H9 (cell line): ENCODE results near the gene AIFM3. TPM values are rescaled to one million over a fixed set of nuclear protein-coding genes. Genes with fewer than 3 reads are reported as not detected.

Experiments used
- DNase-seq: peaks from one replicate; pipeline ENCODE4 v3.0.0-alpha.2; 2017
- H2AFZ ChIP-seq: one replicate; pipeline ENCODE4 v1.6.1; 2013; ENCODE audit warnings: mild to moderate bottlenecking, low read length, control low read depth, moderate library complexity
- H2AK5ac ChIP-seq: 2 replicates; pipeline ENCODE4 v1.6.1; 2013; ENCODE audit warnings: low read length, control low read depth, mixed read lengths; ENCODE audit not compliant: insufficient read length
- H2BK120ac ChIP-seq: one replicate; pipeline ENCODE4 v1.6.1; 2013; ENCODE audit warnings: low read depth, mild to moderate bottlenecking, low read length, control low read depth, inconsistent platforms; ENCODE audit not compliant: poor library complexity, severe bottlenecking
- H2BK12ac ChIP-seq: 2 replicates; pipeline ENCODE4 v1.6.1; 2013; ENCODE audit warnings: low read length, control low read depth, mixed read lengths, low read depth; ENCODE audit not compliant: insufficient read length
- H2BK15ac ChIP-seq: 2 replicates; pipeline ENCODE4 v1.6.1; 2013; ENCODE audit warnings: low read depth, low read length, control low read depth
- H2BK20ac ChIP-seq: one replicate; pipeline ENCODE4 v1.6.1; 2013; ENCODE audit warnings: low read depth, mild to moderate bottlenecking, low read length, control low read depth, inconsistent platforms; ENCODE audit not compliant: poor library complexity, severe bottlenecking
- H2BK5ac ChIP-seq: 2 replicates; pipeline ENCODE4 v1.6.1; 2013; ENCODE audit warnings: low read length, control low read depth, mixed read lengths; ENCODE audit not compliant: insufficient read length
- H3K14ac ChIP-seq: 2 replicates; pipeline ENCODE4 v1.6.1; 2013; ENCODE audit warnings: low read length, control low read depth; ENCODE audit not compliant: insufficient read depth
- H3K18ac ChIP-seq: 2 replicates; pipeline ENCODE4 v1.6.1; 2013; ENCODE audit warnings: low read depth, mild to moderate bottlenecking, mixed read lengths, low read length, control low read depth; ENCODE audit not compliant: insufficient read length
- H3K23ac ChIP-seq: 2 replicates; pipeline ENCODE4 v1.6.1; 2013; ENCODE audit warnings: low read length, control low read depth, mixed read lengths, low read depth; ENCODE audit not compliant: insufficient read length
- H3K23me2 ChIP-seq: 2 replicates; pipeline ENCODE4 v1.6.1; 2013; ENCODE audit warnings: low read depth, mild to moderate bottlenecking, mixed read lengths, low read length, control low read depth; ENCODE audit not compliant: insufficient read length, poor library complexity, severe bottlenecking
- H3K27ac ChIP-seq: 2 replicates; pipeline ENCODE4 v1.5.1; 2013; ENCODE audit warnings: low read length, control low read depth, mixed read lengths, low read depth; ENCODE audit not compliant: insufficient read length
- H3K27me3 ChIP-seq: 2 replicates; pipeline ENCODE4 v1.6.1; 2013; ENCODE audit warnings: low read length, control low read depth, inconsistent platforms; ENCODE audit not compliant: insufficient read depth
- H3K4ac ChIP-seq: 2 replicates; pipeline ENCODE4 v1.6.1; 2013; ENCODE audit warnings: low read depth, mild to moderate bottlenecking, control low read depth, inconsistent platforms, low read length, moderate library complexity
- H3K4me1 ChIP-seq: 2 replicates; pipeline ENCODE4 v1.6.1; 2013; ENCODE audit warnings: low read length, control low read depth, inconsistent platforms; ENCODE audit not compliant: insufficient read depth
- H3K4me2 ChIP-seq: 2 replicates; pipeline ENCODE4 v1.6.1; 2013; ENCODE audit warnings: low read length, control low read depth, mixed read lengths; ENCODE audit not compliant: insufficient read length, insufficient read depth
- H3K56ac ChIP-seq: 2 replicates; pipeline ENCODE4 v1.6.1; 2013; ENCODE audit warnings: low read depth, mild to moderate bottlenecking, mixed read lengths, low read length, control low read depth; ENCODE audit not compliant: insufficient read length
- H3K79me1 ChIP-seq: 2 replicates; pipeline ENCODE4 v1.6.1; 2013; ENCODE audit warnings: low read depth, mild to moderate bottlenecking, moderate library complexity, low read length, control low read depth, inconsistent platforms; ENCODE audit not compliant: insufficient read depth, poor library complexity, severe bottlenecking
- H3K79me2 ChIP-seq: 2 replicates; pipeline ENCODE4 v1.6.1; 2013; ENCODE audit warnings: low read length, control low read depth, inconsistent platforms; ENCODE audit not compliant: insufficient read depth
- H3K9ac ChIP-seq: 2 replicates; pipeline ENCODE4 v1.6.1; 2013; ENCODE audit warnings: low read length, control low read depth, mixed read lengths; ENCODE audit not compliant: insufficient read length; ENCODE audit errors: extremely low read depth
- H3K9me3 ChIP-seq: one replicate; pipeline ENCODE4 v1.6.1; 2013; ENCODE audit warnings: low read depth, low read length, inconsistent platforms; ENCODE audit not compliant: control insufficient read depth
- H3T11ph ChIP-seq: one replicate; pipeline ENCODE4 v1.6.1; 2013; ENCODE audit warnings: mild to moderate bottlenecking, low read length, control low read depth, inconsistent platforms
- H4K20me1 ChIP-seq: one replicate; pipeline ENCODE4 v1.6.1; 2013; ENCODE audit not compliant: control insufficient read depth, insufficient read length, insufficient read depth
- H4K5ac ChIP-seq: 2 replicates; pipeline ENCODE4 v1.6.1; 2013; ENCODE audit warnings: low read depth, mild to moderate bottlenecking, mixed read lengths, low read length, control low read depth; ENCODE audit not compliant: insufficient read length
- H4K8ac ChIP-seq: replicated peaks from 2 replicates; pipeline ENCODE4 v1.6.1; 2013; ENCODE audit warnings: low read length, control low read depth, mixed read lengths, low read depth; ENCODE audit not compliant: insufficient read length
- H4K91ac ChIP-seq: 2 replicates; pipeline ENCODE4 v1.6.1; 2013; ENCODE audit warnings: low read depth, mild to moderate bottlenecking, moderate library complexity, mixed read lengths, low read length, control low read depth; ENCODE audit not compliant: insufficient read length
- H3K27ac Mint-ChIP-seq, 3 experiments: 2 replicates in 2 of 3; 3 replicates in 1 of 3; pipeline ENCODE4 v1.8.0; 2020 to 2021; ENCODE audit warnings: mixed read lengths in 3 of 3, mild to moderate bottlenecking in 1 of 3, moderate library complexity in 1 of 3
- H3K27me3 Mint-ChIP-seq: 2 replicates; pipeline ENCODE4 v1.8.0; 2021; ENCODE audit warnings: low read depth, mild to moderate bottlenecking, moderate library complexity, mixed read lengths
- H3K36me3 Mint-ChIP-seq, 3 experiments: 2 replicates in 2 of 3; 3 replicates in 1 of 3; pipeline ENCODE4 v1.8.0; 2020 to 2021; ENCODE audit warnings: low read depth in 3 of 3, mixed read lengths in 3 of 3; ENCODE audit not compliant: insufficient read depth in 1 of 3
- H3K4me1 Mint-ChIP-seq, 2 experiments: 2 replicates each; pipeline ENCODE4 v1.8.0; 2020; ENCODE audit warnings: mixed read lengths in 2 of 2
- H3K4me3 Mint-ChIP-seq, 2 experiments: 2 replicates in 1 of 2; 3 replicates in 1 of 2; pipeline ENCODE4 v1.8.0; 2020 to 2021; ENCODE audit warnings: mild to moderate bottlenecking in 2 of 2, mixed read lengths in 2 of 2, moderate library complexity in 1 of 2
- H3K9me3 Mint-ChIP-seq, 2 experiments: 2 replicates in 1 of 2; 3 replicates in 1 of 2; pipeline ENCODE4 v1.8.0; 2020; ENCODE audit warnings: mild to moderate bottlenecking in 2 of 2, mixed read lengths in 2 of 2, moderate library complexity in 1 of 2
- WGBS: extraction: QIAGEN DNeasy Blood & Tissue Kit; methylation state at CpG from one replicate; pipeline ENCODE4 v1.1.7; 2013; ENCODE audit warnings: missing lambda C conversion rate, low lambda C conversion rate, mixed read lengths; ENCODE audit not compliant: insufficient read length; ENCODE audit errors: extremely low coverage; 5-methylcytosine and 5-hydroxymethylcytosine counted together
- total RNA-seq: library from RNA; stranded (reverse); gene quantifications from 2 replicates; pipeline ENCODE4 v1.2.1, GENCODE V29; 2021
- TF ChIP-seq, protein P1 (sequence below): fragments of 200-600 bp; sonication (generic); conservative IDR thresholded peaks from 3 replicates; pipeline ENCODE4 v1.8.0; 2021; ENCODE audit warnings: antibody characterized with exemption, mild to moderate bottlenecking

Gene AIFM3
- total RNA-seq, 1 experiment from 2014 or later, result 1.9 TPM

DNA sequence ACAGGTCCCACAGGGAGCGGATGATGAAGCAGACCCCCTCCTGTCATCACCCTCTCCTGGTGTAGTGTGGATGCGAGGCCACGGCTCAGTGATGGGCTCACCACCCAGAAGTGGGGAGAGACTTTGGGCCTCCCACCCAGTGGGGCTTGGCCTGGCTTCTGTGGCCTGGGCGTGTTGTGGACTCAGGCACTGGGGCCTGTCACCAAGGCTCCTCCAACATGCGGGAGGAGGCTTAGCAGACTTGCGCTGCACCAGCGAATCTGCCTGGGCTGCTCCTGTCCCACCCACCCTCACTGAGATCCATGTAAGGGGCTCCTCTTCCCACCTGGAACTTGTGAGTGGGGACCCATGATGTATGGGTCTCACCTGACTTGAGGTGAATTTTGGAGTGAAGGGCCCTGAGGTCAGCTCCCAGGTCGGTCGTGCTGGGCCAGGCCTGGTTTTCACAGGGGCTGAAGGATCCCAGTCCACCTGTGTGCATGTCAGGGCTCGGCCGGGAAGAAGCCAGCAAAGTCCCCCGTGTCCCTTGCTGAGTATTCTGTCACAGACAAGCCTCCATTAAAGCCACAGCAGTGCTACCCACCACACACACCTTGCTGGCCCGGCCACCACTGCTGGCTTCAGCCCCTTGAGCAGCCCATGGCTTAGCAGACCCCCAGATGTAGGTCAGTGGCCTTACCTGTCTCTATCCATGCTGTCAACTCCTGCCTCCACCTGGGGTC is 30.6 kb downstream of the AIFM3 start:
- Mint-ChIP-seq H3K27me3 (no peaks in the 10 kb centered on the region), H3K9me3 (no peaks in the 10 kb centered on the region), H3K36me3 (peaks cover 2 to 12% (median 5%) of the 10 kb centered on the region in 3 experiments; a peak in 5 of 7 replicates), H3K4me1 (peaks cover 5 to 10% of the 10 kb centered on the region in 2 experiments), H3K27ac (no peak overlapping the region), H3K4me3 (no peak overlapping the region)
- Histone ChIP-seq H2BK120ac (no peak overlapping the region), H3K23me2 (peaks cover 7% of the 10 kb centered on the region), H4K20me1 (no peaks in the 10 kb centered on the region), H3K27me3 (no peaks in the 10 kb centered on the region), H3K9me3 (no peaks in the 10 kb centered on the region), H2AFZ (no peak overlapping the region), H2BK5ac (no peak overlapping the region), H3K4ac (no peak overlapping the region), H3K4me1 (no peaks in the 10 kb centered on the region; the same call in 1 of the 2 replicates), H3K79me1 (no peaks in the 10 kb centered on the region), H3K4me2 (no peak overlapping the region), H2BK20ac (no peak overlapping the region), H3T11ph (no peak overlapping the region), H4K91ac (no peak overlapping the region), H3K18ac (no peak overlapping the region), H3K14ac (no peak overlapping the region), H3K79me2 (no peaks in the 10 kb centered on the region), H3K27ac (no peak overlapping the region), H2BK15ac (no peak overlapping the region), H4K8ac (no peak overlapping the region), H3K9ac (no peak overlapping the region), H2BK12ac (no peak overlapping the region), H2AK5ac (no peak overlapping the region), H3K23ac (no peak overlapping the region), H3K56ac (no peak overlapping the region), H4K5ac (no peak overlapping the region)
- no peak for DNase-seq
- TF ChIP-seq, protein P1, sequence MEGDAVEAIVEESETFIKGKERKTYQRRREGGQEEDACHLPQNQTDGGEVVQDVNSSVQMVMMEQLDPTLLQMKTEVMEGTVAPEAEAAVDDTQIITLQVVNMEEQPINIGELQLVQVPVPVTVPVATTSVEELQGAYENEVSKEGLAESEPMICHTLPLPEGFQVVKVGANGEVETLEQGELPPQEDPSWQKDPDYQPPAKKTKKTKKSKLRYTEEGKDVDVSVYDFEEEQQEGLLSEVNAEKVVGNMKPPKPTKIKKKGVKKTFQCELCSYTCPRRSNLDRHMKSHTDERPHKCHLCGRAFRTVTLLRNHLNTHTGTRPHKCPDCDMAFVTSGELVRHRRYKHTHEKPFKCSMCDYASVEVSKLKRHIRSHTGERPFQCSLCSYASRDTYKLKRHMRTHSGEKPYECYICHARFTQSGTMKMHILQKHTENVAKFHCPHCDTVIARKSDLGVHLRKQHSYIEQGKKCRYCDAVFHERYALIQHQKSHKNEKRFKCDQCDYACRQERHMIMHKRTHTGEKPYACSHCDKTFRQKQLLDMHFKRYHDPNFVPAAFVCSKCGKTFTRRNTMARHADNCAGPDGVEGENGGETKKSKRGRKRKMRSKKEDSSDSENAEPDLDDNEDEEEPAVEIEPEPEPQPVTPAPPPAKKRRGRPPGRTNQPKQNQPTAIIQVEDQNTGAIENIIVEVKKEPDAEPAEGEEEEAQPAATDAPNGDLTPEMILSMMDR, result no peak
- no CpG with 5 or more reads among the region's 13 CpGs for WGBS
